Smooth muscle cell (in vitro differentiated cells): ENCODE data around the gene OXSM. TPM values are rescaled to one million over a fixed set of nuclear protein-coding genes. Genes with fewer than 3 reads are reported as not detected.

Experiments
- DNase-seq: peaks from one replicate; lab custom pipeline; 2025; ENCODE audit not compliant: unreplicated experiment; lab: John Stamatoyannopoulos, UW
- H2AFZ ChIP-seq: fragments of 200-600 bp; sonication (generic); 2 replicates; pipeline ENCODE4 v1.6.0; 2016; ENCODE audit warnings: antibody characterized with exemption, low read depth, mild to moderate bottlenecking
- H3F3A ChIP-seq: fragments of 200-600 bp; sonication (generic); 2 replicates; pipeline ENCODE4 v1.6.0; 2017; ENCODE audit warnings: antibody characterized with exemption, low read depth
- H3K27ac ChIP-seq: fragments of 200-600 bp; sonication (generic); 2 replicates; pipeline ENCODE4 v1.5.1; 2016; ENCODE audit warnings: low read depth, mild to moderate bottlenecking
- H3K27me3 ChIP-seq: fragments of 200-600 bp; sonication (generic); 2 replicates; pipeline ENCODE4 v1.6.1; 2016; ENCODE audit warnings: low read depth, mild to moderate bottlenecking
- H3K36me3 ChIP-seq: fragments of 200-600 bp; sonication (generic); 2 replicates; pipeline ENCODE4 v1.5.1; 2016; ENCODE audit warnings: low read depth
- H3K4me1 ChIP-seq: fragments of 200-600 bp; sonication (generic); 2 replicates; pipeline ENCODE4 v1.5.1; 2016; ENCODE audit warnings: low read depth
- H3K4me2 ChIP-seq: fragments of 200-600 bp; sonication (generic); 2 replicates; pipeline ENCODE4 v1.6.0; 2016; ENCODE audit warnings: mild to moderate bottlenecking
- H3K4me3 ChIP-seq: fragments of 200-600 bp; sonication (generic); 2 replicates; pipeline ENCODE4 v1.5.1; 2016; ENCODE audit warnings: mild to moderate bottlenecking
- H3K79me2 ChIP-seq: fragments of 200-600 bp; sonication (generic); 2 replicates; pipeline ENCODE4 v1.6.0; 2016; ENCODE audit warnings: low read depth, mild to moderate bottlenecking
- H3K9ac ChIP-seq: fragments of 200-600 bp; sonication (generic); 2 replicates; pipeline ENCODE4 v1.6.0; 2016; ENCODE audit warnings: low read depth
- H3K9me3 ChIP-seq: fragments of 200-600 bp; sonication (generic); replicated peaks from 2 replicates; pipeline ENCODE4 v1.5.1; 2016; ENCODE audit warnings: low read depth
- H4K20me1 ChIP-seq: fragments of 200-600 bp; sonication (generic); 2 replicates; pipeline ENCODE4 v1.6.0; 2016; ENCODE audit warnings: low read depth
- CTCF ChIP-seq: fragments of 200-600 bp; sonication (generic); IDR thresholded peaks from 2 replicates; pipeline ENCODE4 v1.5.1; 2017; ENCODE audit warnings: borderline replicate concordance, mild to moderate bottlenecking, antibody characterized with exemption; ENCODE audit not compliant: insufficient read depth, poor library complexity, severe bottlenecking
- WGBS: methylation state at CpG from one replicate; pipeline ENCODE4 v1.1.7; 2016; ENCODE audit warnings: low lambda C conversion rate; 5-methylcytosine and 5-hydroxymethylcytosine counted together
- polyA plus RNA-seq: library from polyadenylated mRNA; unstranded; fragments of >200 nt; fragmentation: Nextera tagmentation; extraction: Ambion mirVana; gene quantifications from 2 replicates; pipeline ENCODE4 v1.2.1, GENCODE V29; 2016
- total RNA-seq: library from RNA; depleted of rRNA; stranded (reverse); fragments of >200 nt; gene quantifications from 2 replicates; pipeline ENCODE4 v1.2.3, GENCODE V29; 2014

OXSM gene
- total and polyA plus RNA-seq, 2 experiments from 2014 or later, result 7.3 to 9.9 TPM

GRCh38 chr3:25748189-25748588 lies 41.7 kb upstream of the OXSM start:
- H3K27me3 ChIP-seq, result no peaks in the 10 kb centered on the region
- no peak for DNase-seq
- 91% methylated on average over 3 of the region's 3 CpGs for WGBS
- H3K79me2 ChIP-seq, result no peaks in the 10 kb centered on the region
- peaks cover 11% of the 10 kb centered on the region for H3K4me1 ChIP-seq
- peaks cover 13% of the 10 kb centered on the region for H3K36me3 ChIP-seq
- no peak for TF ChIP-seq CTCF
- H3K9me3 ChIP-seq, result no peaks in the 10 kb centered on the region
- H4K20me1 ChIP-seq, result no peaks in the 10 kb centered on the region
- no peak overlapping the region for H3K9ac ChIP-seq
- H3K4me3 ChIP-seq, result no peak overlapping the region
- no peak overlapping the region for H2AFZ ChIP-seq
- no peak overlapping the region for H3K4me2 ChIP-seq
- no peak overlapping the region for H3K27ac ChIP-seq
- no peaks in the 10 kb centered on the region for H3F3A ChIP-seq

GRCh38 chr3:25749031-25749581 lies 40.8 kb upstream of the OXSM start:
- Histone ChIP-seq H3K4me2 (no peak overlapping the region), H3K79me2 (no peaks in the 10 kb centered on the region), H3K4me1 (peaks cover 11% of the 10 kb centered on the region), H3K9me3 (no peaks in the 10 kb centered on the region), H3K27ac (no peak overlapping the region), H4K20me1 (no peaks in the 10 kb centered on the region), H3F3A (no peaks in the 10 kb centered on the region), H3K4me3 (no peak overlapping the region), H3K27me3 (no peaks in the 10 kb centered on the region), H3K9ac (no peak overlapping the region), H3K36me3 (peaks cover 13% of the 10 kb centered on the region), H2AFZ (no peak overlapping the region)
- DNase-seq, result no peak
- 82% methylated on average over 6 of the region's 6 CpGs for WGBS
- TF ChIP-seq CTCF, result no peak

- H3K27ac ChIP-seq, result no peak overlapping the region
- no peak overlapping the region for H3K4me2 ChIP-seq
- H3K4me1 ChIP-seq, result peaks cover 11% of the 10 kb centered on the region
- H3K4me3 ChIP-seq, result no peak overlapping the region
- H3K9ac ChIP-seq, result no peak overlapping the region
- TF ChIP-seq CTCF, result no peak
- H4K20me1 ChIP-seq, result no peaks in the 10 kb centered on the region
- H2AFZ ChIP-seq, result no peak overlapping the region
- DNase-seq, result no peak
- H3K79me2 ChIP-seq, result no peaks in the 10 kb centered on the region
- peaks cover 13% of the 10 kb centered on the region for H3K36me3 ChIP-seq
- no peaks in the 10 kb centered on the region for H3F3A ChIP-seq
- 100% methylated on average over 3 of the region's 3 CpGs for WGBS
- no peaks in the 10 kb centered on the region for H3K9me3 ChIP-seq
- H3K27me3 ChIP-seq, result no peaks in the 10 kb centered on the region
These were observed 38.8 kb upstream of the OXSM start for GRCh38 chr3:25751048-25751447.

GRCh38 chr3:25751725-25752124 lies 38.2 kb upstream of the OXSM start:
- Histone ChIP-seq H3K36me3 (peaks cover 19% of the 10 kb centered on the region), H4K20me1 (no peaks in the 10 kb centered on the region), H3K79me2 (no peaks in the 10 kb centered on the region), H3K4me3 (no peak overlapping the region), H3F3A (no peaks in the 10 kb centered on the region), H2AFZ (no peak overlapping the region), H3K27ac (no peak overlapping the region), H3K27me3 (no peaks in the 10 kb centered on the region), H3K4me2 (no peak overlapping the region), H3K4me1 (peaks cover 11% of the 10 kb centered on the region), H3K9me3 (no peaks in the 10 kb centered on the region), H3K9ac (no peak overlapping the region)
- no peak for DNase-seq
- WGBS, result 29% methylated on average over 1 of the region's 1 CpG
- TF ChIP-seq CTCF, result no peak
